ENCODE data around the gene C9orf57.

Gene C9orf57

GRCh38 chr9:72052122-72052521 lies 8.3 kb downstream of the C9orf57 start:
- DNase-seq (ENCODE audit: low read depth), result no peak
- no peak for TF ChIP-seq CTCF (conservative IDR thresholded peaks at IDR 0.05; ENCODE audit: control insufficient read depth, insufficient read depth, low read depth, low read length)
- no peak overlapping the region for H3K4me3 ChIP-seq (ENCODE audit: control insufficient read depth, low read depth, low read length)

- TF ChIP-seq CTCF (conservative IDR thresholded peaks at IDR 0.05; ENCODE audit: control insufficient read depth, insufficient read depth, low read depth, low read length), result no peak
- no peak for DNase-seq (ENCODE audit: low read depth)
- no peak overlapping the region for H3K4me3 ChIP-seq (ENCODE audit: control insufficient read depth, low read depth, low read length)
Measured at GRCh38 chr9:72048850-72049249, 11.6 kb downstream of the C9orf57 start.

GRCh38 chr9:72046630-72047456 lies 13.6 kb downstream of the C9orf57 start:
- no peak overlapping the region for H3K4me3 ChIP-seq (ENCODE audit: control insufficient read depth, low read depth, low read length)
- no peak for TF ChIP-seq CTCF (conservative IDR thresholded peaks at IDR 0.05; ENCODE audit: control insufficient read depth, insufficient read depth, low read depth, low read length)
- DNase-seq (ENCODE audit: low read depth), result no peak

- no peak overlapping the region for H3K4me3 ChIP-seq (ENCODE audit: control insufficient read depth, low read depth, low read length)
- no peak for TF ChIP-seq CTCF (conservative IDR thresholded peaks at IDR 0.05; ENCODE audit: control insufficient read depth, insufficient read depth, low read depth, low read length)
- DNase-seq (ENCODE audit: low read depth), result no peak
Measured at GRCh38 chr9:72044095-72044494, 16.3 kb downstream of the C9orf57 start.

- TF ChIP-seq CTCF (conservative IDR thresholded peaks at IDR 0.05; ENCODE audit: control insufficient read depth, insufficient read depth, low read depth, low read length), result no peak
- no peak for DNase-seq (ENCODE audit: low read depth)
Measured at GRCh38 chr9:72043576-72043975, 16.8 kb downstream of the C9orf57 start.

GRCh38 chr9:72042928-72043327 lies 17.5 kb downstream of the C9orf57 start:
- TF ChIP-seq CTCF (conservative IDR thresholded peaks at IDR 0.05; ENCODE audit: control insufficient read depth, insufficient read depth, low read depth, low read length), result no peak
- H3K4me3 ChIP-seq (ENCODE audit: control insufficient read depth, low read depth, low read length), result no peak overlapping the region
- no peak for DNase-seq (ENCODE audit: low read depth)

More at GRCh38 chr9:72043576-72043975, 16.8 kb downstream of the C9orf57 start:
- H3K4me3 ChIP-seq (ENCODE audit: control insufficient read depth, low read depth, low read length), result no peak overlapping the region
